Neutrophil (primary cell): ENCODE results near the gene GK.
A peak's percentile ranks its signal among the peaks of the same experiment; 100 is the strongest.
"Not testable (repeated sequence)": the region's sequence is repeated elsewhere in the genome, so short reads cannot be mapped to it uniquely, and the experiment has no call there.

ENCODE experiments used
- H3K27ac ChIP-seq: fragments of 200-600 bp; sonication (generic); 2 replicates; pipeline ENCODE4 v1.5.1; 2016; ENCODE audit warnings: mild to moderate bottlenecking, moderate library complexity
- H3K27me3 ChIP-seq: fragments of 200-600 bp; sonication (generic); 2 replicates; pipeline ENCODE4 v1.6.0; 2016; ENCODE audit warnings: mild to moderate bottlenecking
- H3K36me3 ChIP-seq: fragments of 200-600 bp; sonication (generic); 2 replicates; pipeline ENCODE4 v1.5.1; 2017
- H3K4me1 ChIP-seq, 2 experiments: fragments of 200-600 bp in 1 of 2; sonication (generic) in 1 of 2; 1 replicate in 1 of 2; 2 replicates in 1 of 2; pipeline versions ENCODE4 v1.5.1 to v1.6.1; 2013 to 2016; ENCODE audit warnings: low read depth in 1 of 2, low read length in 1 of 2, mild to moderate bottlenecking in 1 of 2, moderate library complexity in 1 of 2; ENCODE audit not compliant: control insufficient read depth in 1 of 2, insufficient read depth in 1 of 2
- H3K4me3 ChIP-seq, 2 experiments: fragments of 200-600 bp in 1 of 2; sonication (generic) in 1 of 2; 1 replicate in 1 of 2; 2 replicates in 1 of 2; pipeline ENCODE4 v1.5.1; 2013 to 2016; ENCODE audit warnings: low read depth in 1 of 2, low read length in 1 of 2, mild to moderate bottlenecking in 1 of 2, moderate library complexity in 1 of 2
- H3K9me3 ChIP-seq: fragments of 200-600 bp; sonication (generic); 2 replicates; pipeline ENCODE4 v1.5.1; 2016
- CTCF ChIP-seq: fragments of 200-600 bp; sonication (generic); IDR thresholded peaks from 2 replicates; pipeline ENCODE4 v1.5.1; 2016; ENCODE audit warnings: antibody characterized with exemption

GK gene

GRCh38 chrX:30642642-30643041 lies 10.6 kb upstream of the GK start:
- Histone ChIP-seq H3K27me3 (no peaks in the 10 kb centered on the region), H3K27ac (peak overlapping the region; percentile 98), H3K4me3 (peak overlapping the region; percentile 18 to 37), H3K36me3 (no peaks in the 10 kb centered on the region), H3K9me3 (no peaks in the 10 kb centered on the region), H3K4me1 (peaks cover 42 to 51% of the 10 kb centered on the region in 2 experiments)
- TF ChIP-seq CTCF: no peak

GRCh38 chrX:30643313-30643821 lies 9.9 kb upstream of the GK start:
- peak overlapping the region; percentile 18 to 37 for H3K4me3 ChIP-seq
- no peaks in the 10 kb centered on the region for H3K9me3 ChIP-seq
- H3K4me1 ChIP-seq: peaks cover 36 to 45% of the 10 kb centered on the region in 2 experiments
- no peaks in the 10 kb centered on the region for H3K36me3 ChIP-seq
- no peaks in the 10 kb centered on the region for H3K27me3 ChIP-seq
- H3K27ac ChIP-seq: peak overlapping the region; percentile 98
- no peak for TF ChIP-seq CTCF

- Histone ChIP-seq H3K36me3 (no peaks in the 10 kb centered on the region), H3K4me3 (no peak overlapping the region), H3K27me3 (no peaks in the 10 kb centered on the region), H3K27ac (peak overlapping the region; percentile 58), H3K4me1 (peaks cover 15 to 29% of the 10 kb centered on the region in 2 experiments), H3K9me3 (no peaks in the 10 kb centered on the region)
- no peak for TF ChIP-seq CTCF
These were observed 3.4 kb upstream of the GK start for GRCh38 chrX:30649859-30650258.

- H3K27ac ChIP-seq: peak overlapping the region; percentile 99
- no peaks in the 10 kb centered on the region for H3K36me3 ChIP-seq
- peak overlapping the region; percentile 68 to 91 for H3K4me3 ChIP-seq
- peaks cover 25 to 57% of the 10 kb centered on the region in 2 experiments for H3K4me1 ChIP-seq
- H3K9me3 ChIP-seq: no peaks in the 10 kb centered on the region
- peak; percentile 35 for TF ChIP-seq CTCF
- no peaks in the 10 kb centered on the region for H3K27me3 ChIP-seq
These were observed 452 bp upstream of the GK start for GRCh38 chrX:30652527-30653414.

- not testable (repeated sequence) for H3K27me3 ChIP-seq, H3K9me3 ChIP-seq, H3K36me3 ChIP-seq
- peaks cover 39 to 70% of the 10 kb centered on the region in 2 experiments for H3K4me1 ChIP-seq
- peak overlapping the region; percentile 68 to 91 for H3K4me3 ChIP-seq
- H3K27ac ChIP-seq: peak overlapping the region; percentile 99
These were observed 1.2 kb downstream of the GK start for GRCh38 chrX:30654386-30654785.

- no peaks in the 10 kb centered on the region for H3K36me3 ChIP-seq
- no peaks in the 10 kb centered on the region for H3K27me3 ChIP-seq
- peaks cover 46 to 72% of the 10 kb centered on the region in 2 experiments for H3K4me1 ChIP-seq
- no peak for TF ChIP-seq CTCF
- peak overlapping the region; percentile 68 to 91 for H3K4me3 ChIP-seq
- no peaks in the 10 kb centered on the region for H3K9me3 ChIP-seq
- peak overlapping the region; percentile 99 for H3K27ac ChIP-seq
These were observed 1.9 kb downstream of the GK start for GRCh38 chrX:30654989-30655607.
